Endothelial cell of umbilical vein (primary cell): Measurements from ENCODE around the gene UBD. TPM values are rescaled to one million over a fixed set of nuclear protein-coding genes. Genes with fewer than 3 reads are reported as not detected.

ENCODE experiments used
- BruUV-seq: library from RNA; stranded (reverse); fragments of 400-500 nt; replicated peaks from 2 replicates; lab custom pipeline; 2021; lab: Mats Ljungman, UMichigan
- CTCF ChIA-PET: fragments of 300-600, 350-600 bp; sonication (Branson Sonifier 250); formaldehyde crosslinking; loops from one replicate; lab custom pipeline; 2021; ENCODE audit warnings: antibody characterized with exemption, inconsistent platforms; lab: Charles Lee
- POLR2A ChIA-PET: fragments of 300-600, 350-600 bp; sonication (Branson Sonifier 250); formaldehyde crosslinking; loops from one replicate; lab custom pipeline; 2021; ENCODE audit warnings: antibody characterized with exemption, inconsistent platforms; lab: Charles Lee
- DNase-seq: peaks from one replicate; pipeline ENCODE4 v3.0.0-alpha.2; 2011; ENCODE audit warnings: low read depth, low spot score
- FAIRE-seq: peaks from 2 replicates; lab custom pipeline; 2011; peaks lifted over from hg19 to GRCh38; lab: Jason Lieb, UNC
- H2AFZ ChIP-seq: 2 replicates; pipeline ENCODE4 v1.6.0; 2012; ENCODE audit warnings: low read depth, low read length, control low read depth, inconsistent platforms
- H3K27ac ChIP-seq: 2 replicates; pipeline ENCODE4 v1.5.1; 2011; ENCODE audit warnings: low read depth, mild to moderate bottlenecking, control low read depth, low read length, moderate library complexity; ENCODE audit not compliant: insufficient read depth
- H3K27me3 ChIP-seq, 2 experiments: 2 replicates each; pipeline versions ENCODE4 v1.6.0 to v1.6.1; 2011; ENCODE audit warnings: low read length in 2 of 2, mixed read lengths in 1 of 2; ENCODE audit not compliant: control insufficient read depth in 2 of 2, insufficient read depth in 2 of 2
- H3K36me3 ChIP-seq, 2 experiments: 2 replicates in 1 of 2; 3 replicates in 1 of 2; pipeline ENCODE4 v1.5.1; 2011; ENCODE audit warnings: low read length in 2 of 2, mild to moderate bottlenecking in 1 of 2, moderate library complexity in 1 of 2; ENCODE audit not compliant: control insufficient read depth in 2 of 2, insufficient read depth in 2 of 2; ENCODE audit errors: extremely low read depth in 1 of 2
- H3K4me1 ChIP-seq: 3 replicates; pipeline ENCODE4 v1.5.1; 2011; ENCODE audit warnings: mild to moderate bottlenecking, low read length; ENCODE audit not compliant: control insufficient read depth, insufficient read depth; ENCODE audit errors: extremely low read depth
- H3K4me2 ChIP-seq: 2 replicates; pipeline ENCODE4 v1.6.1; 2011; ENCODE audit warnings: low read length, control low read depth, mixed read lengths; ENCODE audit not compliant: insufficient read depth
- H3K4me3 ChIP-seq, 3 experiments: fragments of 200-600 bp in 1 of 3; sonication (generic), shearing (Covaris generic) in 1 of 3; replicated peaks in 1 of 3; 2 replicates each; pipeline ENCODE4 v1.5.1; 2011 to 2016; ENCODE audit warnings: control low read depth in 3 of 3, low read length in 3 of 3, mild to moderate bottlenecking in 2 of 3, inconsistent platforms in 1 of 3, low read depth in 1 of 3, moderate library complexity in 1 of 3; ENCODE audit not compliant: insufficient read depth in 1 of 3
- H3K79me2 ChIP-seq: 2 replicates; pipeline ENCODE4 v1.6.0; 2012; ENCODE audit warnings: low read length, inconsistent platforms; ENCODE audit not compliant: control insufficient read depth, insufficient read depth
- H3K9ac ChIP-seq: replicated peaks from 2 replicates; pipeline ENCODE3; 2011; ENCODE audit warnings: low read length, control low read depth; ENCODE audit not compliant: insufficient read depth; ENCODE audit errors: extremely low read depth
- H3K9me1 ChIP-seq: replicated peaks from 3 replicates; pipeline ENCODE4 v1.6.0; 2011; ENCODE audit warnings: mild to moderate bottlenecking, low read length; ENCODE audit not compliant: control insufficient read depth, insufficient read depth; ENCODE audit errors: extremely low read depth
- H3K9me3 ChIP-seq: replicated peaks from 2 replicates; pipeline ENCODE4 v1.5.1; 2012; ENCODE audit warnings: low read length, inconsistent platforms; ENCODE audit not compliant: control insufficient read depth, insufficient read depth
- H4K20me1 ChIP-seq: replicated peaks from 2 replicates; pipeline ENCODE3; 2011; ENCODE audit warnings: mild to moderate bottlenecking, low read length; ENCODE audit not compliant: control insufficient read depth, insufficient read depth; ENCODE audit errors: extremely low read depth
- EZH2 ChIP-seq: IDR thresholded peaks from 2 replicates; pipeline ENCODE4 v1.6.1; 2012; ENCODE audit warnings: borderline replicate concordance, low read depth, mild to moderate bottlenecking, moderate library complexity, low read length, inconsistent platforms; ENCODE audit not compliant: severe bottlenecking
- FOS ChIP-seq: IDR thresholded peaks from 2 replicates; pipeline ENCODE4 v1.6.1; 2011; ENCODE audit warnings: mild to moderate bottlenecking, low read length, moderate library complexity, borderline replicate concordance; ENCODE audit not compliant: insufficient read depth
- GATA2 ChIP-seq: IDR thresholded peaks from 2 replicates; pipeline ENCODE4 v1.7.0; 2011; ENCODE audit warnings: low read depth, mild to moderate bottlenecking, moderate library complexity, mixed read lengths, low read length; ENCODE audit not compliant: insufficient read length, insufficient read depth
- JUN ChIP-seq: IDR thresholded peaks from 2 replicates; pipeline ENCODE4 v1.6.1; 2011; ENCODE audit warnings: borderline replicate concordance, low read depth; ENCODE audit not compliant: insufficient read length, insufficient read depth
- MYC ChIP-seq: IDR thresholded peaks from one replicate; pipeline ENCODE4 v1.6.1; 2011; ENCODE audit warnings: mild to moderate bottlenecking, low read depth, low read length
- POLR2A ChIP-seq: IDR thresholded peaks from 2 replicates; pipeline ENCODE4 v1.6.1; 2012; ENCODE audit warnings: low read depth, mild to moderate bottlenecking, control low read depth, low read length
- POLR2AphosphoS5 ChIP-seq: IDR thresholded peaks from 2 replicates; pipeline ENCODE4 v1.6.1; 2012; ENCODE audit warnings: low read depth, mild to moderate bottlenecking, control low read depth, low read length, moderate library complexity; ENCODE audit not compliant: insufficient read depth
- dilution Hi-C: fragments of 300-500 bp; cut with MboI; formaldehyde crosslinking; loops from one replicate; pipeline ENCODE4 v1.15.0; 2019; ENCODE audit warnings: low sequenced_read_pairs; ENCODE audit not compliant: extremely low pct_ligation_motif_present
- intact Hi-C: fragments of 100-400 bp; cut with micrococcal nuclease; formaldehyde crosslinking; loops from one replicate; pipeline ENCODE4 v1.10.0; 2022
- polyA plus RNA-seq, 4 experiments: library from polyadenylated mRNA; depleted of rRNA in 3 of 4; stranded (reverse) in 3 of 4; unstranded in 1 of 4; fragments of >200 nt; gene quantifications; 2 replicates each; pipeline versions ENCODE4 v1.2.1 to v1.2.3, GENCODE V29; 2011 to 2012; ENCODE audit warnings: missing spikeins in 1 of 4
- total RNA-seq: library from RNA; stranded (reverse); gene quantifications from 2 replicates; pipeline ENCODE4 v1.2.3, GENCODE V29; 2021
- TF ChIP-seq, protein P1 (sequence below), 2 donors: IDR thresholded peaks; 1 replicate in 1 of 2; 2 replicates in 1 of 2; pipeline ENCODE4 v1.5.1; 2011; ENCODE audit warnings: low read length in 2 of 2, mild to moderate bottlenecking in 2 of 2, moderate library complexity in 2 of 2, control low read depth in 1 of 2, inconsistent platforms in 1 of 2, low read depth in 1 of 2; ENCODE audit not compliant: insufficient read depth in 1 of 2; ENCODE audit errors: extremely low read depth in 1 of 2
- TF ChIP-seq, protein P2 (sequence below): IDR thresholded peaks from 2 replicates; pipeline ENCODE4 v1.6.1; 2011; ENCODE audit not compliant: insufficient read depth, insufficient read length

Gene UBD
- total and polyA plus RNA-seq, 2 donors (not counting 3 experiments of a cell fraction or from before 2014, with no cell fraction given): 0.10 to 0.31 TPM

DNA sequence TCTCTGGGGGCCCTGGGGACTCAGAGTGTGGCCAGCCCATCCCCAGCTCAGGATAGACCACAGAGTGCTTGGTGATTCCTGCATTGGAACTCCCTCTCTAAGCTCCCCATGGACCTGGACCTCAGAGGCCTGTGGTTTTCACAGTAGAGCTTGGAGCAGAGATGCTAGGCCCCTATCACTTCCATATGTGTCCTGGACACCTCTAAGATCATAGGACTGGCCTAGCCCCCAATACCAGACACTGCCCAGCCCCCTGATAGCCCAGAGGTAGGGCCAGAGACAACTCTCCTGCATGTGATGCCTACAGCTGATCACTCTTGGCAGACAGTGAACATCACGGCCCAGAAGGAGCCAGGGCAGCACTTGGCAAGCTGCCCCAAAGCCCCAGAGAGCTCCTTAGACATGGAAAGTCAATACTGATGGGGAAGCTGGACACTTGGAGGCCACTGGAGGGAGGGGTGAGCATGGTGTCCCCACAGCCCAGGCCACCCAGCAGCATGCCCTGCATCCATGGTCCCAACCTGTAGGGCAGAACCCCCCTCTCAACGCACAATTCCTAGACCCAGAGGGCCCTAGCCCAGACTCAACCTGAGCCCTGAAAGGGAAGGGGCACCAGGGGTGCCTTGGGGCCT is 27.1 kb downstream of the UBD start:
- Histone ChIP-seq H3K36me3 (no peaks in the 10 kb centered on the region), H3K79me2 (no peaks in the 10 kb centered on the region), H3K4me2 (no peak overlapping the region), H2AFZ (no peak overlapping the region), H3K4me1 (no peaks in the 10 kb centered on the region), H3K9me3 (no peaks in the 10 kb centered on the region), H4K20me1 (no peaks in the 10 kb centered on the region), H3K27ac (no peak overlapping the region), H3K9me1 (no peaks in the 10 kb centered on the region), H3K27me3 (no peaks in the 10 kb centered on the region), H3K4me3 (no peak overlapping the region), H3K9ac (no peak overlapping the region)
- ChIA-PET CTCF (interaction anchor here (1.0 kb wide), 1 partner anchor 17 kb away, joined by 3 read pairs; a partner anchor contains a TSS), POLR2A (no interaction called here)
- BruUV-seq: no TSS peak
- FAIRE-seq (no peak), DNase-seq (no peak)
- intact Hi-C loops: no loop called here
- dilution Hi-C loops: no loop called here
- no peak for TF ChIP-seq MYC
- TF ChIP-seq POLR2A: no peak
- TF ChIP-seq JUN: no peak
- TF ChIP-seq EZH2: no peak
- TF ChIP-seq, protein P1, sequence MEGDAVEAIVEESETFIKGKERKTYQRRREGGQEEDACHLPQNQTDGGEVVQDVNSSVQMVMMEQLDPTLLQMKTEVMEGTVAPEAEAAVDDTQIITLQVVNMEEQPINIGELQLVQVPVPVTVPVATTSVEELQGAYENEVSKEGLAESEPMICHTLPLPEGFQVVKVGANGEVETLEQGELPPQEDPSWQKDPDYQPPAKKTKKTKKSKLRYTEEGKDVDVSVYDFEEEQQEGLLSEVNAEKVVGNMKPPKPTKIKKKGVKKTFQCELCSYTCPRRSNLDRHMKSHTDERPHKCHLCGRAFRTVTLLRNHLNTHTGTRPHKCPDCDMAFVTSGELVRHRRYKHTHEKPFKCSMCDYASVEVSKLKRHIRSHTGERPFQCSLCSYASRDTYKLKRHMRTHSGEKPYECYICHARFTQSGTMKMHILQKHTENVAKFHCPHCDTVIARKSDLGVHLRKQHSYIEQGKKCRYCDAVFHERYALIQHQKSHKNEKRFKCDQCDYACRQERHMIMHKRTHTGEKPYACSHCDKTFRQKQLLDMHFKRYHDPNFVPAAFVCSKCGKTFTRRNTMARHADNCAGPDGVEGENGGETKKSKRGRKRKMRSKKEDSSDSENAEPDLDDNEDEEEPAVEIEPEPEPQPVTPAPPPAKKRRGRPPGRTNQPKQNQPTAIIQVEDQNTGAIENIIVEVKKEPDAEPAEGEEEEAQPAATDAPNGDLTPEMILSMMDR (IDR thresholded peaks at IDR 0.05; ENCODE audit: extremely low read depth in 1 of 2, insufficient read depth in 1 of 2, low read depth in 1 of 2, low read length in 2 of 2): no peak
- TF ChIP-seq, protein P2, sequence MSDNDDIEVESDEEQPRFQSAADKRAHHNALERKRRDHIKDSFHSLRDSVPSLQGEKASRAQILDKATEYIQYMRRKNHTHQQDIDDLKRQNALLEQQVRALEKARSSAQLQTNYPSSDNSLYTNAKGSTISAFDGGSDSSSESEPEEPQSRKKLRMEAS: no peak
- no peak for TF ChIP-seq GATA2
- no peak for TF ChIP-seq FOS
- no peak for TF ChIP-seq POLR2AphosphoS5
